Dermis microvascular lymphatic vessel endothelial cell (primary cell): ENCODE measurements around the gene IFT80. TPM values are rescaled to one million over a fixed set of nuclear protein-coding genes. Genes with fewer than 3 reads are reported as not detected.
A peak's percentile ranks its signal among the peaks of the same experiment; 100 is the strongest.

Experiments used
- DNase-seq, 2 donors: peaks; one replicate each; pipeline versions ENCODE4 v3.0.0 to v3.0.0-alpha.2; 2010; ENCODE audit warnings: low read depth in 2 of 2
- total RNA-seq: library from RNA; depleted of rRNA; stranded (reverse); fragments of >200 nt; gene quantifications from 2 replicates; pipeline ENCODE4 v1.2.1, GENCODE V29; 2014

The IFT80 gene
- 16.7 and 17.6 TPM in 2 replicates for total RNA-seq

DNA sequence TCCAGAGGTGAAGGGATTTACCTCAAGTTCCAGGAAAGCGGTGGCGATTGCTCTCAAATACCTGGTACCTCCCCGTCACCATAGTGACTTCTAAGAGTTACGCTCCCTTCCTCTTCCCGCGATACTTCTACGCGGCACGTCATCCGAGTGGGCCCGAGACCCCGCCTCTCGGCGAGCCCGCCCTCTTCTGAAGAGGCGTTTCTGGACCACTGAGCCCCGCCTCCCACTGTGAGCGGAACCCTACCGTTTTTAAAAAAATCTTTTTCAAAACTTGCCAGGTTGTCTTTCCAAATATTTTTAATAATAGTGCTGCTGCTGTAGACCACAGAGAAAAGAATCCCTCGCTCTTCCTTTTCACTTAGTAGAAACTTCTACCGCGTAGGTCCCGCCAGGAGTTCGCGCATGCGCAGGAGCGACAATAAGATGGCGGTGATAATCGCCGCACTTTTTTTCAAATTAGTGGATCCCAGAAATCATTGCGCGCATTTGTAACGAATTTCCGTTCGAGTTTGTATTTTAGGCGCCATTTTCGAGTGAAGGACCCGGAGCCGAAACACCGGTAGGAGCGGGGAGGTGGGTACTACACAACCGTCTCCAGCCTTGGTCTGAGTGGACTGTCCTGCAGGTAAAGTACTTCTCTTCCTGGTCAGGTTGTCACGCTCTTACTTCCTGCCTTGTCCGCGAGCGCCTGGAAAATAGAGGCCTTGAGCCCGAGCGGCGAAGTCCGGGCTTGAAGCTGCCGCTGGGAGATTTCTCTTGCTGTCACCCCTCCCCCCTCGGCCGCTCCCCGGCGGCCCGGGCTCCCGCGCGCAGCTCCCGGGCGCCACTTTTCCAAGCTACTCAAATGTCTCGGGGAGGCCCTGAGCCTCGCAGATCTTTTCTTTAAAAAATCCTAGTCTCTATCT, at the start of gene IFT80, which contains the start of gene SMC4:
Gene IFT80, minus strand, starts transcription at position 101 of the 905 bp plus-strand sequence. CDS start 14,625 bp downstream, outside the sequence.
Gene SMC4, plus strand, starts transcription at position 526 of the 905 bp plus-strand sequence. CDS start 1,177 bp downstream, outside the sequence.
- DNase-seq = peak; percentile 95 to 97

DNA sequence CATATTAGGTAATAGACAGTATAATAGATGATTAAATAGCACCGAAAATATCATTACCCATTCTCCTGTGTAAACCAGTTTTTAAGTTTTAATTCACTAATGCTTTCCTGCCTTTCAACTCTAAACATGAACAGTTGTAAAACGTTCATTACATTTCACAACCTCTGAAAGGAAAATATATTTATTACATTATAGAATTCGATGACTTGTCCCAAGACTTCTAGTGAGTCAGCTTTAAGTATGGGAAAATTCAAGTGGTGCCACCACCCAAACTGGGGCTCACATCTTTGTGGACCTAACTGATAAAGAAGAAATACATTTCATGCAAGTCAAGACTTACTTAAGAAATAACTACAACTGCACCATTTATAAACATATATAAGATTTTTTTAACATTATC, 48.5 kb upstream of the IFT80 start:
- no peak for DNase-seq

DNA sequence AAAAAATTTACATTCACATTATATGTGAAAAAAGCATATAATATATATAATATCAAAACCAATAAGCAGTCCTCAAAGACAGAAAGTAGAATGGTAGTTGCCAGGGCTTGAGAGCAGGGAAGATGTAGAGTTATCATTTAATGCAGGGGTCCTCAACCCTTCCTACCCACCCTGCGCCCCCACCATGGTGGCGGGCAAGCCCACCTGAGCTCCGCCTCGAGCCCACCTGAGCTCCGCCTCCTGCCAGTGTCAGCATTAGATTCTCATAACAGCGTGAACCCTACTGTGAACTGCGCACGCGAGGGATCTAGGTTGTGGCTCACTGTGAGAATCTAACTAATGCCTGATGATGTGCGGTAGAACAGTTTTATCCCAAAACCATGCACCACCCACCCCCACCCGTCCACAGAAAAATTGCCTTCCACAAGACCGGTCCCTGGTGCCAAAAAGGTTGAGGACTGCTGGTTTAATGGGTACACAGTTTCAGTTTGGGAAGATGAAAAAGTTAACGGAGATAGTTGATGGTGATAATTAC, 47.6 kb upstream of the IFT80 start:
- DNase-seq = no peak

DNA sequence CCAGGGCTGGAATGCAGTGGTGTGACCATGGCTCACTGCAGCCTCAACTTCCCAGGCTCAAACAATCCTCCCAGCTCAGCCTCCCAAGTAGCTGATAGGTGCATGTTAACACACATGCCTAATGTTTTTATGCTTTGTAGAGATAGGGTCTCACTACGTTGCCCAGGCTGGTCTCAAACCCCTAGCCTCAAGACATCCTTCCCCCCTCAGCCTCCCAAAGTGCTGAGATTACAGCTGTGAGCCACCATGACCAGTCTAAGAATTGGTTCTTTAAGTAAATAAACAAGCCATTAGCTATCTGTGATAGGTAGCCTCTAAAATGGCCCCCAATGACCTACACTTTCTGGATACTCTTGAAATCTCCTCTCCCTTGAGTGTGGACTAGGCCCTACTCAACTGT, 46.8 kb upstream of the IFT80 start:
- DNase-seq = no peak

DNA sequence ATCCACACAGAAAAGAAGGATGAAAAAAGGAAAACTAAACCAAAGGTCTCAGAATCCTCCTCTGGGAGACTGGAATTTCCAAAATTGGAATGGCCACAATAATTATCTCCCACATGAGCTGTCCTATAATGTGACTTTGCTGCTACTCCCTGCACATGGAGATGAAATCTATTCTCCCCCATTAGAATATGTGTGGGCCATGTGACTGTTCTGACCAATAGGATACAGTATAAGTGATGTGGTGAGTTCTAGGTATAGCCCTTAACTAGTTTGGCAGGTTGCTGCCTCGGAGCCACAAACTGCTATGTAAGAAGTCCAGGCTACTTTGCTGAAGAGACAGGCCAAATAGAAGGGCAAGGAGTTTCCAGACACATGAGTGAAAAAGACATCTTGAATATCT, 45.4 kb upstream of the IFT80 start:
- no peak for DNase-seq

DNA sequence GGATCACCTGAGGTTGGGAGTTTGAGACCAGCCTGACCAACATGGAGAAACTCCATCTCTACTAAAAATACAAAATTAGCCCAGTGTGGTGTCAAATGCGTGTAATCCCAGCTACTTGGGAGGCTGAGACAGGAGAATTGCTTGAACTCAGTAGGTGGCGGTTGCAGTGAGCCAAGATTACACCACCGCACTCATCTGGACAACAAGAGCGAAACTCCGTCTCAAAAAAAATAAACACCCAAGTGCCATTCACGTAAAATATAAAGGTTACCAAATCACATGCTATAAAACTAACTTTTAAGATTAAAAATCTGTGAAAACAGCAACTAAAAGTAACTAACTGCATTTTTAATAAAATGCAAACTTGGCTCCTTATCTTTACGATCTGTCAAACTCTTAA, 41.7 kb upstream of the IFT80 start:
- DNase-seq = no peak

DNA sequence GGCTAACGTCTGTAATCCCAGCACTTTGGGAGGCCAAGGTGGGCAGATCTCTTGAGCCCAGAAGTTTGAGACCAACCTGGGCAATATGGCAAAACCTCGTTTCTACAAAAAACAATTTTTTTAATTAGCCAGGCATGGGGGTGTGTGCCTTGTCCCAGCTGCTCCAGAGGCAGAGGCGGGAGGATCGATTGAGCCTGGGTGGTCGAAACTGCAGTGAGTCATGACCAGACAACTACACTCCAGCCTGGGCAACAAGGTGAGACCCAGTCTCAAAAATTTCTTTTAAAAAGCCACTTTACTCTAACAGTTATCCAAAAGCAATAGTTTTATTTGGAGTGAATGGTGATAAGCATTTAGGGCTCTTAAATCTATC, 38.0 kb upstream of the IFT80 start:
- no peak for DNase-seq

DNA sequence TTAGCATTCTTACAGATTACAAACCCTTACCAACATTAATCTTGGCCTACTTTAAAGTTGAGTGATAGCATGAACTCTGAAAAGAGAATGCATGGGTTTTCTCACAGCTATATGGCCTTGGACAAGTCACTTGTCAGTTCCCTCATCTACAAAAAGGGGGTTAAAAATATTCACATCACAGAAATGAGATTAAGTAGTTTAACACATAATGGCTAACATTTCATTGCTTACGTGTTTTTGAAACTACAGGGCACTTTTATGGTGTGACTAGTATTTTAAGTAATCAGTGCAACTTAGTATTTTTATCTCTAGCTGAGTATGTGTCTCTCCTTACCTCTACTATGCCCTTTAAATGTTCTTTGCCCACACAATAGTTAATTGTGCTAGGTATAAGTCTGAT, 36.7 kb upstream of the IFT80 start:
- DNase-seq = no peak

DNA sequence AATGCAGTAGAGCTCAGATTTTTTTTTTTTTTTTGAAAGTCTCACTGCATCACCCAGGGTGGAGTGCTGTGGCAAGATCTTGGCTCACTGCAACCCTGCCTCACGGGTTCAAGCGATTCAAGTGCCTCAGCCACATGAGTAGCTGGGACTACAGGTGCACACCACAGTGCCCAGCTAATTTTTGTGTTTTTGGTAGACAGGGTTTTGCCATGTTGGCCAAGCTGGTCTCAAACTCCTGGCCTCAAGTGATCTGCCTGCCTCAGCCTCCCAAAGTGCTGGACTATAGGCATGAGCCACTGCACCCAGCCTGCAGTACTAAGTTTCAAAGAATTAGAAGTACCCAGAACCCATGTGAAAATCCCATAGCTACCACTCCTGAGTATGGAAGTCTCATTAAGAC, 36.1 kb upstream of the IFT80 start:
- DNase-seq = no peak

DNA sequence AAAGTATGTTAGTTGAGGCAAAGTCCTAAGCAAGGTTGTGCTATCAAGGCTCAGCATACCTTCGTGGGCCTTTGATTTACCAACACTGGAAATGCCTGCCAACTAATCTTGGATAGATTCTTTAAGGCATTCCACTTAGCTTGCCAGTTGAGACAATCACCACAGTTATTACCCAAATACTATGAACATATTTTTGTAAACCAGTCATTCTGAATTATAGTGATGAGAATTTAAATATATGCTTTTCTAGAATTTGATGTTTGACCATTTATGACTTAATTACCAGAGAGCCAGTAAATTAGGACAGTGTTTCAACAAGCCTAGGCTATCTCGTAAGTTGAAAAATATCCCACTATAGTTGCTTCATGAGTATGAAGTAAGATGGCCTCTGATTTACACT, 35.0 kb upstream of the IFT80 start:
- no peak for DNase-seq

DNA sequence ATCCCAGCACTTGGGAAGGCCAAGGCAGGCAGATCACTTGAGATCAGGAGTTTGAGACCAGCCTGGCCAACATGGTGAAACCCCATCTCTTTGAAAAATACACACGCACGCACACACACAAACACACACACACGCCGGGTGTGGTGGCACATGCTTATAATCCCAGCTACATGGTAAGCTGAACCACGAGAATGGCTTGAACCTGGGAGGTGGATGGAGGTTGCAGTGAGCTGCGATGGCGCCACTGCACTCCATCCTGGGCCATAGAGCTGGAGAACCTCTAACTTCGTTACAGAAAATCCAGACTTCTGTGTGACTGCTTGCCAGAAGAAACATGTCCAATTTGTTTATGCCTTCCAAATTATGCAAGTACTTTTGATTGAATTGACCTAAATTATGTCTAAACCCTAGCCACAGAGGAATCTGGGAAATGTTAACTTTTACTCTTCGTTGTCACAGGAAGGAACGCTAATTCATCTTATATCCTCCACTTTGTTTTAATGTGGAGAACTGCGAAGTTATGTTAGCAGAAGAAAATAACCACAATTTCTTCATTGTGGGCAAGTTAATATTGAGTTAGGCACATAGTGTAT, 28.9 kb upstream of the IFT80 start:
- no peak for DNase-seq

DNA sequence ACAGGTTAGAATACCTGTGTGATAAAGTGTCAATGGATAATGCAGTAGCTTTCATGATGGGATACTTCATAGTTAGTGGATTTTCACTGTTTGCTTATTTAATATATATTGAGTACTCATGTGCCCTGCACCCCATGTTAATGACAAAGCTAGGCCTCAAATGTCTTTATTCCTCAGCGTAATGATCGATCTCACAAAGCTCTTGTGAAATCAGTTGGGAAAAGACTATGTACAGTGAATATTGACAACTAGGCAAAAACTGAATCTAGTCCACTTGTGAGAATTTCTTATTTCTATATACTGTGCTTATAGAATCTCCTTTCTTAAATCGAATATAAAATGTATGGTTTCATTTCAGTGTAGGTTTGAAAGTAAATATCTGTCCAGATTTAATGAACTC, 18.3 kb upstream of the IFT80 start:
- DNase-seq = no peak

DNA sequence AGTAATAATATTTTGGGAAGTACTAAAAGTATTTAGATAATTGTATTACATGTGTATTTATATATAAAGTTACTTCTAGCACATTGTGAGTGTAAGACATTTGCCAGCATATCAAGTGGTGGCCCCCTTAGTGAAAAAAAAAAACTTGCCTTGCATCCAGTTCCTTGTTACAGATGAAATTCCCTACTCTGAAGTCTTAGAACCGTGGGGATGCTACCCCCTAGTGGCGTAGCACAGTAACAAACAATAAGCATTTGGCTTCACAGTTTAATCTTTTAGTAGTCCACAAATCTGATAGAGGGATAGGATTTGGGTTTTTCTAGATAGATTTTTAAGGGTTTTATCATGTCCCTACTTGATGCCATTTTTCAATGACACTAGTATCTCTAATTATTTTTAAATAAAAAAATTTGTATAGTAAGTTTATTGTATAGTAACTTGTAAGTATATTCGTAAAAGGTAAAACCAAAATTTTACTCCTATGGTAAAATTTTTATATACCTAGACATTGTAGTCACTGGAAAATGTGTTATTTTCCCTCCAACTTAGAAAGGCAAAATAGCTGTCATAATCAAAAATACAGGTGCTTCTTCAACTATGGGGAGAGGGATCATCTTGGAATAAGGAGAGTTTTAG, 14.7 kb upstream of the IFT80 start:
- peak; percentile 76 to 88 for DNase-seq

DNA sequence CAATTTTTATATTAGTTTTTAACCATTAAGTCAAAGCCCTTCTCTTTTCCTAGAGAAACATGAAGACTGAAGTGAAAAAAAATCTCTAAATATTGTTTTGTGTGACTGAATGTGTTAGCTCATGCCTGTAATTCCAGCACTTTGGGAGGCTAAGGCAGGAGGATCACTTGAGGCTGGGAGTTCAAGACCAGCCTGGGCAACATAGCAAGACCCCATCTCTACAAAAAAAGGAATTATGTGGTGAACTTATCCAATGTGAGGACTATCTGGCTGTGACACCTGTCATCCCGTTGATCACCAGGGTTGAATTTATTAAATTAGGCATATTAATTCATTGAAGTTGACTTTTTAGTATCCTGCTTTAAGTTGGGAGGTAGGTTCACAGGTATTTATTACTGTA, 13.5 kb upstream of the IFT80 start:
- DNase-seq = no peak

DNA sequence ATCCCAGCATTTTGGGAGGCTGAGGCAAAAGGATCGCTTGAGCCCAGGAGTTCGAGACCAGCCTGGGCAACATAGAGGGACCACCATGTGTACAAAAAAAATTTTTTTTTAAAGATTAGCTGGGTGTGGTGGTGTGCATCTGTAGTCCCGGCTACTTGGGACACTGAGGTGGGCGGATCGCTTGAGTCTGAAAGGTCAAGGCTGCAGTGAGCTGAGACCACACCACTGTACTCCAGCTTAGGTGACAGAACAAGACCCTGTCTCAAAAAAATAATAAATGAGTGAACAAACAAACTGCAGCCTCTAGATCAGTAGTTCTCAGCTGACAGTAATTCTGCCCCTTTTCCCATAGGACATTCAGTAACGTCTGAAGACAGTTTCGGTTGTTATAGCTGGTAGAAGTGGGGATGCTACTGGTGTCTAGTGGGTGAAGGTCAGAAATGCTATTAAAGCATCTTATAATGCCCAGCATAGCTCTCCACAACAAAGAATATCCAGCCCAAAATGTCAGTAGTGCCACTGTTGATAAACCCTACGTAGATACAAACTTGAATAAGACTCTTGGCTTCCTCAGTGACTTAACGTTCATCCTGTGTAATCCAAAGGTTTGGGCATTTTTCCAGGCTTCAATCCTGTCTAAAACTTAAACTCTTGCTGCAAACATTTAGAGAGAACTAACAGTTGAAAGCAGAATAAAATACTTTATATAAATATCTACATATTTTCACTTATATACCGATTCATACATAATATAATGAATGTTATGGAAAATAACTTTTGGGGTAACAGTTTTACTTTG, 11.0 kb upstream of the IFT80 start:
- peak in 1 of 2 donors; percentile 29 for DNase-seq

DNA sequence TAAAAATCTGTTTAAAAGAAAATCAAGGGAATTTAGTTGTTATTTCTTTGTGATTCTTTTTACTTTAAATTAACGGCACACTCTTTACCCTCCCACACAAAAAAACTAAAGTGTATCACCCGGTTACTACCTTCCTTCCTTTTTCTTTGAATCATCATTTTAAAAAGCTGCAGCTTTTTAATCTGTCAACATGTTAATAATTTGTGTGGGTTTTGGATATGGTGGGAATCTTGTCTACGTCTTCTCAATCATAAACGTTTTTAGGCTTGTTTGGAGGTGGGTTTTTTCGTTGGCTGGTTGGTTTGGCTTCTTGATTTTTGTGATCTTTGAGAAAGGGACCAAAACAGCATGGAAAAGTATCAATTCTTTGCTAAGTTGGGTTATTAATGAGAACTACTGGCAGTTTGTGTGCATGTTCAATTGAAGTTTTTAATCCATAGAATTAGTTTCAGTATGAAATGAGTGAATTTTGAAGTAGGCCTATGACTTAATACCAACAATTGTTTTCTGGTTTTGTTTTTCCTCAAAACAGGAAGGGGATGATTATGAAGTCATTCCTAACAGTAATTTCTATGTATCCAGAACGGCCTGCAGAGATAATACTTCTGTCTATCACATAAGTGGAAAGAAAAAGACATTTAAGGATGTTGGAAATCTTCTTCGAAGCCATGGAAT, 4.9 kb upstream of the IFT80 start:
- peak in 1 of 2 donors; percentile 52 for DNase-seq

DNA sequence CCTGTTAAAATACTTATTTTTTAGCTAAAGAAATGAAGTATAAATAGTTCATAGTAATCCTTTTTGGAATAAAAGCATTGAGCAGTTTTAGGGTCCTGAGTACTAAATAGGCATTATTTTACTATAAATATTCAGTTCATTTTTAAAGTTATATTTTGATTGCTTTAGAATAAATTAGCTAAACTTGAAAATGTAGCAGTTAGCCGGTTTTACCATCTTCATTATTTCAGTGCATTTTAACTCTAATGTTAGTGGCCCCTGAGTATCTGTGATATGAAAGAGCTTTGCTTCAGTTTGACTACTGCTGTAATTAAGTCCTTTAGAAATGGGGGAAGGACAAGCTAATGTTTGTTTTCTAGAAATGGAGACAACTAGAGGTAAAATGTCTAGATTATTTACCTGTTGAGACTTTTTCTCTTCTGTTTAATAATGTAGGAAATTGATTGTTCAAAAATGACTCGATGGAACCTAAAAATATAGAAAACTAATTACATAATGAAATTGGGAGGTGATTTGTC, 4.1 kb upstream of the IFT80 start:
- DNase-seq = peak in 1 of 2 donors; percentile 19

DNA sequence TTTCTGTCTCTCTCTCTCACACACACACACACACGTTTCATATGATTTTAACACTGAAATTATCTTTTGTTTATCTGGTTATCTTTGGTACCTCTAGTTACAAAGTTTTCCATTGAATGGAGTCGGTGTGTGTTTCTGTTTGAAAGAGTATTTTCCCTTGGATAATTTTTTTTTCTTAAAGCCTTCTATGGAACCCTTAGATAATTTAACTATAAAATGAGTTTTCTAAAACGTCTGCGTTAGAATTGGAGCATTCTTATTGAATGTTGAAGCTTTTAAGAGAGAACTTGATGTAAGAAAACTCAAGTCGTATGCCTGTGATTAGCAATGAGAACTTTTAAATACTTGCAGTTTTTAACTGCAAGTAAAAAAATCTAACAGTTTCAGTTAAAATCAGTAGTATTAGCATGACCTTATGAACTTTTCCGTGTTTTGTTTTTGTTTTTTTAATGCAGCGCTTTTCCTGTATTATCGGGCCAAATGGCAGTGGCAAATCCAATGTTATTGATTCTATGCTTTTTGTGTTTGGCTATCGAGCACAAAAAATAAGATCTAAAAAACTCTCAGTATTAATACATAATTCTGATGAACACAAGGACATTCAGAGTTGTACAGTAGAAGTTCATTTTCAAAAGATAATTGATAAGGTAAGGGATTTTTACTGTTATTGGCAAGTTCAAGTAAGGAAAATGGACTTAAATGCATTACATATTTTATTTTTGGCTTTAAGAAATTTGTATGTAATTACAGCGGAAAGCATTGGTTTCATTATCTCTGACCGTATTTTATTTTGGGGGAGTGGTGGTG, 3.4 kb upstream of the IFT80 start:
- DNase-seq = peak in 1 of 2 donors; percentile 34

DNA sequence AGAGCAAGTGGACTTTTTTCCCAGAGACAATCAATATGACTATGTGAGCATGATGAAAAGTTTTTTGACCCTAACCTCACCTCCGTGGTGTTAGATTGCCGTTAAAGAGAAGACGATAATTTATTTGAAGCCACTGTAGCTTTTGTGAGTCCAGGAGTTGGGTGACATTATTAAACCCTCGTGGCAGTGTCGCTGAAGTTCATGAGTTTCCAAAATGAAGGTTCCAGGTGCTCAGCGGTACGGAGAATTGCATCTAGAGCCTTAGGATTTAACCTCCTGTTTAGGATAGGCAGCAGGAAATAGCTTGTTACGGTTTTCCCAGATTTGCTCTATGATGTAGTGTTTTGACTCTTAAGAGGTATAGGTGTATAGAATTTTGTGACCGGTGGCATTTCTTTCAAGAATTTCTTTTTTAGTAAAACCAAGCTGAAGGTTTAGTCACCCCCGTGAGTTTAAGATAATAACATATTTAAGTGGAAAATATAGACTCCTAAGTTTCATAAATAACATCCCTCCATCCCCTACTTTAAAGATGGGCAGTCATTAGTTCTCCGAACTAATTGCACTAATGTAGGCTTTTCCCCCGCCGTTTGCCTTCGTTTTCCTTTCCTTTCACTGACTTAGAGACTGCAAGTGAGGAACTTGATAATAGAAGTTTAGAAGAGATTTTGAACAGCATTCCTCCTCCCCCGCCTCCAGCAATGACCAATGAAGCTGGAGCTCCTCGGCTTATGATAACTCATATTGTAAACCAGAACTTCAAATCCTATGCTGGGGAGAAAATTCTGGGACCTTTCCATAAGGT, 2.5 kb upstream of the IFT80 start:
- peak in 1 of 2 donors; percentile 74 for DNase-seq
